ENCODE measurements around the gene RAB3A. TPM values are rescaled to one million over a fixed set of nuclear protein-coding genes. Genes with fewer than 3 reads are reported as not detected.

RAB3A gene
- polyA plus RNA-seq, 2 of the 4 experiments (the other 2 are of a cell fraction), result 0.39 to 1.0 TPM

- DNase-seq (ENCODE audit: low read depth in 1 of 2, low spot score in 1 of 2) (no peak), ATAC-seq (no peak), FAIRE-seq (no peak)
- TF ChIP-seq HEYL (CRISPR knock-in tag; IDR thresholded peaks at IDR 0.05), result no peak
- TF ChIP-seq FOSL2 (IDR thresholded peaks at IDR 0.05), result no peak
- no peak for TF ChIP-seq FOSL2 (CRISPR knock-in tag; IDR thresholded peaks at IDR 0.05)
- TF ChIP-seq, protein P1, sequence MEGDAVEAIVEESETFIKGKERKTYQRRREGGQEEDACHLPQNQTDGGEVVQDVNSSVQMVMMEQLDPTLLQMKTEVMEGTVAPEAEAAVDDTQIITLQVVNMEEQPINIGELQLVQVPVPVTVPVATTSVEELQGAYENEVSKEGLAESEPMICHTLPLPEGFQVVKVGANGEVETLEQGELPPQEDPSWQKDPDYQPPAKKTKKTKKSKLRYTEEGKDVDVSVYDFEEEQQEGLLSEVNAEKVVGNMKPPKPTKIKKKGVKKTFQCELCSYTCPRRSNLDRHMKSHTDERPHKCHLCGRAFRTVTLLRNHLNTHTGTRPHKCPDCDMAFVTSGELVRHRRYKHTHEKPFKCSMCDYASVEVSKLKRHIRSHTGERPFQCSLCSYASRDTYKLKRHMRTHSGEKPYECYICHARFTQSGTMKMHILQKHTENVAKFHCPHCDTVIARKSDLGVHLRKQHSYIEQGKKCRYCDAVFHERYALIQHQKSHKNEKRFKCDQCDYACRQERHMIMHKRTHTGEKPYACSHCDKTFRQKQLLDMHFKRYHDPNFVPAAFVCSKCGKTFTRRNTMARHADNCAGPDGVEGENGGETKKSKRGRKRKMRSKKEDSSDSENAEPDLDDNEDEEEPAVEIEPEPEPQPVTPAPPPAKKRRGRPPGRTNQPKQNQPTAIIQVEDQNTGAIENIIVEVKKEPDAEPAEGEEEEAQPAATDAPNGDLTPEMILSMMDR (IDR thresholded peaks at IDR 0.05), result no peak
- no peak for TF ChIP-seq SMC3 (IDR thresholded peaks at IDR 0.05)
- TF ChIP-seq RNF2 (IDR thresholded peaks at IDR 0.05; ENCODE audit: borderline replicate concordance, low read depth), result no peak
- TF ChIP-seq EHF (CRISPR knock-in tag; IDR thresholded peaks at IDR 0.05), result no peak
- no peak for TF ChIP-seq EHMT2 (IDR thresholded peaks at IDR 0.05; ENCODE audit: low read depth)
- TF ChIP-seq ZSCAN20 (CRISPR knock-in tag; IDR thresholded peaks at IDR 0.05), result no peak
- TF ChIP-seq SREBF2 (IDR thresholded peaks at IDR 0.05), result no peak
- TF ChIP-seq, protein P2, sequence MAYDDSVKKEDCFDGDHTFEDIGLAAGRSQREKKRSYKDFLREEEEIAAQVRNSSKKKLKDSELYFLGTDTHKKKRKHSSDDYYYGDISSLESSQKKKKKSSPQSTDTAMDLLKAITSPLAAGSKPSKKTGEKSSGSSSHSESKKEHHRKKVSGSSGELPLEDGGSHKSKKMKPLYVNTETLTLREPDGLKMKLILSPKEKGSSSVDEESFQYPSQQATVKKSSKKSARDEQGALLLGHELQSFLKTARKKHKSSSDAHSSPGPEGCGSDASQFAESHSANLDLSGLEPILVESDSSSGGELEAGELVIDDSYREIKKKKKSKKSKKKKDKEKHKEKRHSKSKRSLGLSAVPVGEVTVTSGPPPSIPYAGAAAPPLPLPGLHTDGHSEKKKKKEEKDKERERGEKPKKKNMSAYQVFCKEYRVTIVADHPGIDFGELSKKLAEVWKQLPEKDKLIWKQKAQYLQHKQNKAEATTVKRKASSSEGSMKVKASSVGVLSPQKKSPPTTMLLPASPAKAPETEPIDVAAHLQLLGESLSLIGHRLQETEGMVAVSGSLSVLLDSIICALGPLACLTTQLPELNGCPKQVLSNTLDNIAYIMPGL (CRISPR knock-in tag; IDR thresholded peaks at IDR 0.05; ENCODE audit: borderline replicate concordance), result no peak
- no peak for TF ChIP-seq HDAC2 (IDR thresholded peaks at IDR 0.05)
- TF ChIP-seq CHD2 (IDR thresholded peaks at IDR 0.05; ENCODE audit: low read length, partially characterized antibody), result no peak
- no peak for TF ChIP-seq PHF8 (IDR thresholded peaks at IDR 0.05; ENCODE audit: borderline replicate concordance, low read depth)
- no peak for TF ChIP-seq RCOR1 (IDR thresholded peaks at IDR 0.05; ENCODE audit: low read depth, low read length)
- no peak for TF ChIP-seq RFX5 (IDR thresholded peaks at IDR 0.05)
- no peak for TF ChIP-seq ESRRA (IDR thresholded peaks at IDR 0.05; ENCODE audit: borderline replicate concordance, low read length)
- no peak for TF ChIP-seq HOXB13 (CRISPR knock-in tag; IDR thresholded peaks at IDR 0.05; ENCODE audit: low read depth)
- TF ChIP-seq KDM5A (IDR thresholded peaks at IDR 0.05), result no peak
- no peak for TF ChIP-seq TFCP2L1 (CRISPR knock-in tag; IDR thresholded peaks at IDR 0.05)
- no peak for TF ChIP-seq BCL3 (IDR thresholded peaks at IDR 0.05)
- POLR2A ChIA-PET, result interaction anchor here (1.4 kb wide), 1 partner anchor 61 kb away, joined by 6 read pairs; the partner anchor contains the start of gene JUND
- WGBS (ENCODE audit: missing lambda C conversion rate), result 37% methylated on average over 16 of the region's 33 CpGs
- Histone ChIP-seq H3K27ac (peak overlapping the region in 1 of 2 experiments; percentile 34; a peak in 1 of 6 replicates), H3K4me1 (peaks cover 5% of the 10 kb centered on the region; the same call in 2 of the 3 replicates), H3K9me3 (no peaks in the 10 kb centered on the region), H3K4me2 (peak overlapping the region; percentile 48; the same call in 2 of the 3 replicates), H3K4me3 (no peak overlapping the region)
- CTCF ChIA-PET, result interaction anchor here (0.8 to 2.5 kb wide), 10 partner anchors 10 to 108 kb away, joined by 3 to 11 read pairs (median 4); partner anchors contain the start of gene LSM4
Measured at GRCh38 chr19:18220632-18221275, 16.9 kb upstream of the RAB3A start.

Data from A549 (cell line).